Lung (tissue), 12 donors: ENCODE results near the gene MAP3K10. TPM values are rescaled to one million over a fixed set of nuclear protein-coding genes. Genes with fewer than 3 reads are reported as not detected.

Experiments used
- ATAC-seq: fragments of 200-7000 bp; cut with Tn5 transposase; one replicate; pipeline ENCODE4 v1.9.1; 2020; ENCODE audit warnings: moderate number of reproducible peaks; ENCODE audit not compliant: insufficient read depth, low FRiP score
- DNase-seq, 3 donors: peaks; one replicate each; pipeline ENCODE4 v3.0.0-alpha.2; 2013 to 2017
- H3K27ac ChIP-seq, 2 donors: one replicate each; pipeline ENCODE4 v1.5.1; 2013; ENCODE audit warnings: mild to moderate bottlenecking in 2 of 2, moderate library complexity in 2 of 2, control low read depth in 1 of 2, inconsistent platforms in 1 of 2, low read depth in 1 of 2, low read length in 1 of 2
- H3K27me3 ChIP-seq, 3 donors: one replicate each; pipeline ENCODE4 v1.5.1; 2013; ENCODE audit warnings: low read length in 2 of 3; ENCODE audit not compliant: control insufficient read depth in 3 of 3, insufficient read depth in 3 of 3
- H3K36me3 ChIP-seq, 4 donors: one replicate each; pipeline ENCODE4 v1.5.1; 2013; ENCODE audit warnings: low read length in 4 of 4, mild to moderate bottlenecking in 1 of 4, moderate library complexity in 1 of 4; ENCODE audit not compliant: control insufficient read depth in 4 of 4, insufficient read depth in 4 of 4
- H3K4me1 ChIP-seq, 5 donors: one replicate each; pipeline ENCODE4 v1.5.1; 2013; ENCODE audit warnings: low read length in 5 of 5, mild to moderate bottlenecking in 2 of 5, moderate library complexity in 1 of 5; ENCODE audit not compliant: control insufficient read depth in 5 of 5, insufficient read depth in 5 of 5
- H3K4me3 ChIP-seq: one replicate; pipeline ENCODE4 v1.5.1; 2013; ENCODE audit warnings: mild to moderate bottlenecking, control low read depth, moderate library complexity
- H3K9ac ChIP-seq, 2 donors: one replicate each; pipeline ENCODE4 v1.5.1; 2013; ENCODE audit warnings: low read length in 2 of 2, control low read depth in 1 of 2; ENCODE audit not compliant: insufficient read depth in 1 of 2
- H3K9me3 ChIP-seq, 4 donors: one replicate each; pipeline ENCODE4 v1.5.1; 2013; ENCODE audit warnings: low read length in 3 of 4, mild to moderate bottlenecking in 1 of 4, moderate library complexity in 1 of 4; ENCODE audit not compliant: control insufficient read depth in 4 of 4, insufficient read depth in 3 of 4
- WGBS, 2 donors: extraction: QIAGEN DNeasy Blood & Tissue Kit; methylation state at CpG; one replicate each; pipeline ENCODE4 v1.1.7; 2013; 5-methylcytosine and 5-hydroxymethylcytosine counted together
- polyA plus RNA-seq, 2 donors: library from polyadenylated mRNA; stranded (reverse); fragments of 200-250 nt; gene quantifications; one replicate each; pipeline ENCODE4 v1.2.1, GENCODE V29; 2013
- total RNA-seq, 2 donors: library from RNA; depleted of rRNA in 1 of 2; stranded (reverse); fragments of >200 nt in 1 of 2; gene quantifications; one replicate each; pipeline ENCODE4 v1.2.1, GENCODE V29; 2014 to 2021
- TF ChIP-seq, protein P1 (sequence below): IDR thresholded peaks from 2 replicates; pipeline ENCODE4 v1.5.1; 2012; ENCODE audit warnings: mild to moderate bottlenecking; ENCODE audit errors: control extremely low read depth, extremely low read depth
- donor health status: control.
- donor health status: control.
- donor health status: Bipolar disorder and iron deficiency.
- donor health status: healthy.
- donor health status: DM: yes; HTN: yes; CAD: no.

Gene MAP3K10
- total and polyA plus RNA-seq, 4 donors, result 4.4 to 18.0 (median 11.3) TPM

DNA sequence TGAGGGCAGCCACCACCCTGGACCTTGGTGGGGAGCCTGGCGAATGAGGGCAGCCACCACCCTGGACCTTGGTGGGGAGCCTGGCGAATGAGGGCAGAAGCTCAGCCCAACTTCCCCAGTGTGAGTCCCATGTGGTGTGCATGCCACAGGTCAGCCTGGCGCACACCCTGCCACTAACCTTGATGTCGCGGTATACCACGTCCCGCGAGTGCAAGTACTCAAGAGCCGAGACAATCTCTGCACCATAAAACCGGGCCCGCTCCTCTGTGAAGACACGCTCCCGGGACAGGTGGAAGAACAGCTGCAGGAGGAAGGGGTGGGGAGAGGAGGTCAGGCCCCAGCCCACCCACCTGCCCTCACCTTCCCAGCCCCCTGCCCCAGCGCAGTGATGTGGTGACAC lies 46.6 kb downstream of the MAP3K10 start:
- ATAC-seq, result no peak

DNA sequence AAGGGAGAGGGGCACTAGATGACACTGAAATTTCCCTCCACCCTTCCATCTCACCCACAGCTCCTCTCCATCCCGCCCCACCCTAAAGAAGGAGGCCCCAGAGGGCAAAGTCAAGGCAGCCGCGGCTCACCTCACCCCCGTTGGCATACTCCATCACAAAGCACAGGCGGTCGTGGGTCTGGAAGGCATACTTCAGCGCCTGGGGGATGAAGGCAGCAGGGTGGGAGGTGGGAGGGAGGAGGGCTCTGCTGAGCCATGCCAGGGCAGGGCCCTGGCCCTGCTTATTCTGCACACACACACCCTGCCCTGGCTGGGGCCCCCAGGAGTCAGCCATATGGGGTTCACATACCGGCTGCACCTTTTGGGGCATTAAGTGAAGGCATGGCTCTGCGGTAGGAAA lies 47.5 kb downstream of the MAP3K10 start:
- no peak overlapping the region for H3K4me3 ChIP-seq
- 95 to 97% methylated on average over 8 to 9 of the region's 9 CpGs for WGBS, 2 donors
- H3K27ac ChIP-seq, result no peak overlapping the region
- TF ChIP-seq, protein P1, sequence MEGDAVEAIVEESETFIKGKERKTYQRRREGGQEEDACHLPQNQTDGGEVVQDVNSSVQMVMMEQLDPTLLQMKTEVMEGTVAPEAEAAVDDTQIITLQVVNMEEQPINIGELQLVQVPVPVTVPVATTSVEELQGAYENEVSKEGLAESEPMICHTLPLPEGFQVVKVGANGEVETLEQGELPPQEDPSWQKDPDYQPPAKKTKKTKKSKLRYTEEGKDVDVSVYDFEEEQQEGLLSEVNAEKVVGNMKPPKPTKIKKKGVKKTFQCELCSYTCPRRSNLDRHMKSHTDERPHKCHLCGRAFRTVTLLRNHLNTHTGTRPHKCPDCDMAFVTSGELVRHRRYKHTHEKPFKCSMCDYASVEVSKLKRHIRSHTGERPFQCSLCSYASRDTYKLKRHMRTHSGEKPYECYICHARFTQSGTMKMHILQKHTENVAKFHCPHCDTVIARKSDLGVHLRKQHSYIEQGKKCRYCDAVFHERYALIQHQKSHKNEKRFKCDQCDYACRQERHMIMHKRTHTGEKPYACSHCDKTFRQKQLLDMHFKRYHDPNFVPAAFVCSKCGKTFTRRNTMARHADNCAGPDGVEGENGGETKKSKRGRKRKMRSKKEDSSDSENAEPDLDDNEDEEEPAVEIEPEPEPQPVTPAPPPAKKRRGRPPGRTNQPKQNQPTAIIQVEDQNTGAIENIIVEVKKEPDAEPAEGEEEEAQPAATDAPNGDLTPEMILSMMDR, result no peak
- peaks cover 5 to 69% (median 34%) of the 10 kb centered on the region in 4 donors for H3K36me3 ChIP-seq
- peaks cover 0 to 11% (median 8%) of the 10 kb centered on the region in 5 donors for H3K4me1 ChIP-seq
- no peak overlapping the region for H3K9ac ChIP-seq
- ATAC-seq, result no peak
- no peaks in the 10 kb centered on the region for H3K9me3 ChIP-seq
- H3K27me3 ChIP-seq, result no peaks in the 10 kb centered on the region
- DNase-seq, result no peak

More for the DNA sequence above, 46.6 kb downstream of the MAP3K10 start:
- 97 to 98% methylated on average over 14 of the region's 14 CpGs for WGBS, 2 donors
- H3K36me3 ChIP-seq, result peaks cover 5 to 79% (median 36%) of the 10 kb centered on the region in 4 donors
- no peak overlapping the region for H3K4me3 ChIP-seq
- no peak overlapping the region for H3K9ac ChIP-seq
- TF ChIP-seq, protein P1, result no peak
- no peak for DNase-seq
- no peaks in the 10 kb centered on the region for H3K27me3 ChIP-seq
- H3K27ac ChIP-seq, result no peak overlapping the region
- H3K4me1 ChIP-seq, result peaks cover under 1 to 11% (median 8%) of the 10 kb centered on the region in 5 donors
- no peaks in the 10 kb centered on the region for H3K9me3 ChIP-seq

DNA sequence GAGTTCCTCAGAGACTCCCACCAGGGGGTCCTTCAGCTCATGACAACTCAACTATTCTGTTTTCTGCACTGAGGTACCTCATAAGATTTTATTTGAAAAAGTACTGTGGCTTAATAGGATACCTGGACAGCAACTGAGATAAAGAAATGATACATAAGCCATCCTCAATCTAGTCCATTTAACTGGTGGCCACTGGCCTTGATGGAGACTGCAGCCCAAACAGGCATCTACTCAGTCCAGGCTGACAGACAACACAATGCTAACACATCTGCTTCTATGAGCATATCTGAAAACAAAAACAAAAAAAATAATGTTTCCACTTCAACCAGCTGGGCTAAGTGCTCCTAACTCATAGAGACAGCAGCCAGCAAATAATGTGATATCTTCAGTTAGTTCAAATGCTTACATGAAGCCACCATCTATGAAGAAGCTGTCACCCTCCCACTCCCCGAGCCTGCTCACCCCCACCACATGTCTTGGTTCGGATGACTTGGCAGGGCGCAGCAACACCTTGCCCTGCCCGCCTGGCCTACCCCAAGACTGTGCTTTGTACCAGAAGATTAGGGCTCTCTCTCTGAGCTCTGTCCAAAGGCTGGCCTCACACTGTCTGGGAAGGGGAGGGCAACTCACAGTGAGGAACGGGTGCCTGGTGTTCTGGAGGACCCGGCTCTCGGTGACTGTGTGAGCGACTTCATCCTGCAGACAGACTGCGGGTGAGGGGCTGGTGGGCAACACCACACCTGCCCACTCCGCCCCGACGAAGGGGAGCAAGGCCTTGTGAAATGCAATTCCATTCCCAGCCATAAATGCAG lies 48.4 kb downstream of the MAP3K10 start:
- no peaks in the 10 kb centered on the region for H3K9me3 ChIP-seq
- peaks cover 5 to 64% (median 34%) of the 10 kb centered on the region in 4 donors for H3K36me3 ChIP-seq
- TF ChIP-seq, protein P1, result no peak
- 95% methylated on average over 12 of the region's 12 CpGs for WGBS, 2 donors
- ATAC-seq (no peak), DNase-seq (no peak)
- H3K9ac ChIP-seq, result no peak overlapping the region
- peaks cover 0 to 11% (median 8%) of the 10 kb centered on the region in 5 donors for H3K4me1 ChIP-seq
- H3K27ac ChIP-seq, result no peak overlapping the region
- no peak overlapping the region for H3K4me3 ChIP-seq
- H3K27me3 ChIP-seq, result no peaks in the 10 kb centered on the region
